HepG2 (cell line): ENCODE results near the gene HBEGF. TPM values are rescaled to one million over a fixed set of nuclear protein-coding genes. Genes with fewer than 3 reads are reported as not detected.

Source experiments
- ADNP ChIP-seq: sonication (generic); formaldehyde crosslinking; IDR thresholded peaks from 2 replicates; pipeline ENCODE4 v1.4.0; 2020; ENCODE audit warnings: missing genetic modification reagents
- MAZ ChIP-seq, 2 experiments: sonication (generic) in 1 of 2; formaldehyde crosslinking in 1 of 2; IDR thresholded peaks; 2 replicates each; pipeline versions ENCODE4 v1.5.0 to v1.6.1; 2012 to 2020; ENCODE audit warnings: low read depth in 2 of 2, mild to moderate bottlenecking in 2 of 2, borderline replicate concordance in 1 of 2, improper control_type of control experiment in 1 of 2, low read length in 1 of 2, missing genetic modification reagents in 1 of 2, moderate library complexity in 1 of 2
- MIER3 ChIP-seq: IDR thresholded peaks from 2 replicates; pipeline ENCODE4 v1.6.1; 2016; ENCODE audit warnings: missing compliant biosample characterization, borderline replicate concordance
- NCOA2 ChIP-seq: sonication (generic); formaldehyde crosslinking; IDR thresholded peaks from 2 replicates; pipeline ENCODE4 v1.8.0; 2022; ENCODE audit warnings: inconsistent platforms
- NR2F1 ChIP-seq, 2 experiments: fragments of 450-650 bp in 1 of 2; formaldehyde crosslinking in 1 of 2; IDR thresholded peaks; 2 replicates each; pipeline versions ENCODE4 v1.5.0 to v1.6.1; 2016 to 2020; ENCODE audit warnings: mild to moderate bottlenecking in 1 of 2, missing compliant biosample characterization in 1 of 2, missing genetic modification reagents in 1 of 2, moderate library complexity in 1 of 2
- ZBTB38 ChIP-seq: sonication (generic); formaldehyde crosslinking; IDR thresholded peaks from 2 replicates; pipeline ENCODE4 v1.5.1; 2020; ENCODE audit warnings: mild to moderate bottlenecking, missing genetic modification reagents
- ZNF142 ChIP-seq: sonication (generic); formaldehyde crosslinking; IDR thresholded peaks from 2 replicates; pipeline ENCODE4 v1.4.0; 2020; ENCODE audit warnings: missing genetic modification reagents
- ZNF333 ChIP-seq: sonication (generic); formaldehyde crosslinking; IDR thresholded peaks from 2 replicates; pipeline ENCODE4 v1.4.0; 2020; ENCODE audit warnings: mild to moderate bottlenecking, missing genetic modification reagents, borderline replicate concordance
- ZNF605 ChIP-seq: sonication (generic); formaldehyde crosslinking; IDR thresholded peaks from 2 replicates; pipeline ENCODE4 v1.8.0; 2022; ENCODE audit warnings: mild to moderate bottlenecking, missing genetic modification reagents
- ZNF790 ChIP-seq: sonication (generic); formaldehyde crosslinking; IDR thresholded peaks from 2 replicates; pipeline ENCODE4 v1.8.0; 2022; ENCODE audit warnings: missing genetic modification reagents, mild to moderate bottlenecking, borderline replicate concordance
- polyA plus RNA-seq, 8 experiments: library from polyadenylated mRNA; depleted of rRNA in 3 of 8; stranded (reverse) in 7 of 8; unstranded in 1 of 8; fragments of >200 nt; fragmentation: Illumina TruSeq in 4 of 8; extraction: Trizol in 4 of 8; gene quantifications; 2 replicates each; pipeline versions ENCODE4 v1.2.1 to v1.2.3, GENCODE V29; 2011 to 2016; ENCODE audit warnings: low read depth in 4 of 8, missing spikeins in 1 of 8, mixed read lengths in 1 of 8; ENCODE audit not compliant: insufficient read depth in 1 of 8
- total RNA-seq, 5 experiments: library from RNA; depleted of rRNA; stranded (reverse); fragments of >200 nt; fragmentation: Illumina TruSeq; extraction: Trizol; gene quantifications; 2 replicates each; pipeline ENCODE4 v1.2.3, GENCODE V29; 2016; ENCODE audit warnings: low read depth in 1 of 5
- TF ChIP-seq, protein P1 (sequence below): sonication (generic); formaldehyde crosslinking; IDR thresholded peaks from 2 replicates; pipeline ENCODE4 v1.4.0; 2020; ENCODE audit warnings: missing genetic modification reagents, borderline replicate concordance
- TF ChIP-seq, protein P2 (sequence below): sonication (generic); formaldehyde crosslinking; IDR thresholded peaks from 2 replicates; pipeline ENCODE4 v1.9.0; 2021; ENCODE audit warnings: missing genetic modification reagents, mild to moderate bottlenecking, borderline replicate concordance

The HBEGF gene
- total and polyA plus RNA-seq, 2 of the 13 experiments (the other 11 are each of a cell fraction or from before 2014, with no cell fraction given): 1.7 to 5.0 TPM

- TF ChIP-seq ADNP (no peak), ZNF333 (peak; percentile 39; the same call in 1 of the 2 replicates), MIER3 (CRISPR knock-in tag) (peak; percentile 65; the same call in 1 of the 2 replicates), NR2F1 (CRISPR knock-in tag; IDR thresholded peaks at IDR 0.05) (peak in 1 of 2 experiments; percentile 47; a peak in 2 of 4 replicates), ZNF605 (CRISPR knock-in tag) (peak; percentile 80), ZNF142 (CRISPR knock-in tag) (no peak), MAZ (IDR thresholded peaks at IDR 0.05; ENCODE audit: borderline replicate concordance, low read depth, low read length) (no peak), MAZ (CRISPR knock-in tag; IDR thresholded peaks at IDR 0.05; ENCODE audit: low read depth) (peak; percentile 53; the same call in 1 of the 2 replicates), NCOA2 (CRISPR knock-in tag) (0 out of 2 replicates have a peak, but pooled peaks have one; percentile 26), ZNF790 (CRISPR knock-in tag) (0 out of 2 replicates have a peak, but pooled peaks have one; percentile 71), ZBTB38 (CRISPR knock-in tag) (0 out of 2 replicates have a peak, but pooled peaks have one; percentile 23)
- TF ChIP-seq, protein P1, sequence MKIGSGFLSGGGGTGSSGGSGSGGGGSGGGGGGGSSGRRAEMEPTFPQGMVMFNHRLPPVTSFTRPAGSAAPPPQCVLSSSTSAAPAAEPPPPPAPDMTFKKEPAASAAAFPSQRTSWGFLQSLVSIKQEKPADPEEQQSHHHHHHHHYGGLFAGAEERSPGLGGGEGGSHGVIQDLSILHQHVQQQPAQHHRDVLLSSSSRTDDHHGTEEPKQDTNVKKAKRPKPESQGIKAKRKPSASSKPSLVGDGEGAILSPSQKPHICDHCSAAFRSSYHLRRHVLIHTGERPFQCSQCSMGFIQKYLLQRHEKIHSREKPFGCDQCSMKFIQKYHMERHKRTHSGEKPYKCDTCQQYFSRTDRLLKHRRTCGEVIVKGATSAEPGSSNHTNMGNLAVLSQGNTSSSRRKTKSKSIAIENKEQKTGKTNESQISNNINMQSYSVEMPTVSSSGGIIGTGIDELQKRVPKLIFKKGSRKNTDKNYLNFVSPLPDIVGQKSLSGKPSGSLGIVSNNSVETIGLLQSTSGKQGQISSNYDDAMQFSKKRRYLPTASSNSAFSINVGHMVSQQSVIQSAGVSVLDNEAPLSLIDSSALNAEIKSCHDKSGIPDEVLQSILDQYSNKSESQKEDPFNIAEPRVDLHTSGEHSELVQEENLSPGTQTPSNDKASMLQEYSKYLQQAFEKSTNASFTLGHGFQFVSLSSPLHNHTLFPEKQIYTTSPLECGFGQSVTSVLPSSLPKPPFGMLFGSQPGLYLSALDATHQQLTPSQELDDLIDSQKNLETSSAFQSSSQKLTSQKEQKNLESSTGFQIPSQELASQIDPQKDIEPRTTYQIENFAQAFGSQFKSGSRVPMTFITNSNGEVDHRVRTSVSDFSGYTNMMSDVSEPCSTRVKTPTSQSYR (CRISPR knock-in tag): peak; percentile 72
- TF ChIP-seq, protein P2, sequence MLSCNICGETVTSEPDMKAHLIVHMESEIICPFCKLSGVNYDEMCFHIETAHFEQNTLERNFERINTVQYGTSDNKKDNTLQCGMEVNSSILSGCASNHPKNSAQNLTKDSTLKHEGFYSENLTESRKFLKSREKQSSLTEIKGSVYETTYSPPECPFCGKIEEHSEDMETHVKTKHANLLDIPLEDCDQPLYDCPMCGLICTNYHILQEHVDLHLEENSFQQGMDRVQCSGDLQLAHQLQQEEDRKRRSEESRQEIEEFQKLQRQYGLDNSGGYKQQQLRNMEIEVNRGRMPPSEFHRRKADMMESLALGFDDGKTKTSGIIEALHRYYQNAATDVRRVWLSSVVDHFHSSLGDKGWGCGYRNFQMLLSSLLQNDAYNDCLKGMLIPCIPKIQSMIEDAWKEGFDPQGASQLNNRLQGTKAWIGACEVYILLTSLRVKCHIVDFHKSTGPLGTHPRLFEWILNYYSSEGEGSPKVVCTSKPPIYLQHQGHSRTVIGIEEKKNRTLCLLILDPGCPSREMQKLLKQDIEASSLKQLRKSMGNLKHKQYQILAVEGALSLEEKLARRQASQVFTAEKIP (CRISPR knock-in tag): no peak
Measured at GRCh38 chr5:140362875-140363630, 16.6 kb upstream of the HBEGF start (continued).
